PC-9 (cell line): ENCODE results near the gene GATB.

Experiments
- CTCF ChIP-seq: fragments of 200-600 bp; sonication (generic); conservative IDR thresholded peaks from 2 replicates; pipeline ENCODE4 v1.6.1; 2017; ENCODE audit warnings: mixed run types, antibody characterized with exemption, mild to moderate bottlenecking, moderate library complexity
- EZH2 ChIP-seq: fragments of 200-600 bp; sonication (generic); IDR thresholded peaks from 2 replicates; pipeline ENCODE4 v1.8.0; 2017; ENCODE audit warnings: antibody characterized with exemption, low read depth

GRCh38 chr4:151700566-151701316, 60.1 kb downstream of the GATB start:
- no peak for TF ChIP-seq CTCF
- TF ChIP-seq EZH2: no peak
